OCI-LY3 (cell line): Measurements from ENCODE around the gene RETREG1.

Experiments
- EZH2phosphoT487 ChIP-seq: fragments of 200-600 bp; shearing (Covaris generic); IDR thresholded peaks from 2 replicates; pipeline ENCODE4 v1.6.1; 2018; ENCODE audit warnings: antibody characterized with exemption, mixed run types, low read depth
- TF ChIP-seq, protein P1 (sequence below): fragments of 200-600, 300-600 bp; sonication (generic); IDR thresholded peaks from 2 replicates; pipeline ENCODE4 v1.5.1; 2014; ENCODE audit warnings: antibody characterized with exemption, low read length, low read depth

DNA sequence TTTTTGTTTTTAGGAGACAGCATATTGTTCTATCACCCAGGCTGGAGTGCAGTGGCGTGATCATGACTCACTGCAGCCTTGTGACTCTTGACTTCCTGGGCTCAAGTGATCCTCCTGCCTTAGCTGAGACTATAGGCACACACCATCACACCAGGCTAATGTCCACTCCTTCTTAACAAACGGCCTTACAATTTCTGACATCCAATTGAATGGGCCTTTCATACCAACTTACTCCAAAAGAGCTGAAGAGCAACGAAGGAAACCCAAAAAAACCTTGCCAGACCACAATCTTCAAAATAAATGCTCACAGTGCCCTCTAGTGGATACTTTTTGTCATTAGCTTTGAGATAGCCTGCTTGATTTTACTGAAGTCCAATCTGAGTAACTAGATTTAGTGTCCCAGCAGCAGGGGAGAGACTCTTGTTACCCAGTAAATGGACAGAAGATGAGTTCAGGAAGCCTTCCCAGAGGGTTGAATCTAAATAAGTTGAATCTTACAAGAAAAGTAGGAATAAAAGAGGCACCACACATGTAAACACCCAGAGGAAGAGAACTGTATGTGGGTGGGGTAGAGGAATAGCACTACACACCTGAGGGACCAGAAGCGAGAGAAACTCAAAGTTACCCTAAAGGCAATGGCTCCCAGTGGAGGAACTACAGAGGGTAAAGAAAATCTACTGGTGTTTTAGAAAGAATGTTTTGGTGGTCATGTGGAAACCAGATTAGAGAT is 160.5 kb downstream of the RETREG1 start:
- TF ChIP-seq, protein P1, sequence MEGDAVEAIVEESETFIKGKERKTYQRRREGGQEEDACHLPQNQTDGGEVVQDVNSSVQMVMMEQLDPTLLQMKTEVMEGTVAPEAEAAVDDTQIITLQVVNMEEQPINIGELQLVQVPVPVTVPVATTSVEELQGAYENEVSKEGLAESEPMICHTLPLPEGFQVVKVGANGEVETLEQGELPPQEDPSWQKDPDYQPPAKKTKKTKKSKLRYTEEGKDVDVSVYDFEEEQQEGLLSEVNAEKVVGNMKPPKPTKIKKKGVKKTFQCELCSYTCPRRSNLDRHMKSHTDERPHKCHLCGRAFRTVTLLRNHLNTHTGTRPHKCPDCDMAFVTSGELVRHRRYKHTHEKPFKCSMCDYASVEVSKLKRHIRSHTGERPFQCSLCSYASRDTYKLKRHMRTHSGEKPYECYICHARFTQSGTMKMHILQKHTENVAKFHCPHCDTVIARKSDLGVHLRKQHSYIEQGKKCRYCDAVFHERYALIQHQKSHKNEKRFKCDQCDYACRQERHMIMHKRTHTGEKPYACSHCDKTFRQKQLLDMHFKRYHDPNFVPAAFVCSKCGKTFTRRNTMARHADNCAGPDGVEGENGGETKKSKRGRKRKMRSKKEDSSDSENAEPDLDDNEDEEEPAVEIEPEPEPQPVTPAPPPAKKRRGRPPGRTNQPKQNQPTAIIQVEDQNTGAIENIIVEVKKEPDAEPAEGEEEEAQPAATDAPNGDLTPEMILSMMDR, result peak; percentile 66
- TF ChIP-seq EZH2phosphoT487, result no peak
